HepG2 (cell line): ENCODE results near the gene ANKRD55. TPM values are rescaled to one million over a fixed set of nuclear protein-coding genes. Genes with fewer than 3 reads are reported as not detected.
A peak's percentile ranks its signal among the peaks of the same experiment; 100 is the strongest.

Experiments
- ATAC-seq: fragments of 200-7000 bp; cut with Tn5 transposase; 3 replicates; pipeline ENCODE4 v1.9.1; 2020; ENCODE audit warnings: mild to moderate bottlenecking, moderate library complexity
- BruUV-seq: library from RNA; stranded (reverse); fragments of 400-500 nt; replicated peaks from 2 replicates; lab custom pipeline; 2021; lab: Mats Ljungman, UMichigan
- CTCF ChIA-PET: fragments of 300-600 bp; formaldehyde crosslinking; extraction: SDS; loops from one replicate; lab custom pipeline; 2021; ENCODE audit warnings: low total read pairs, inconsistent platforms, low intra/inter-chr PET ratio; lab: Yijun Ruan, JAX
- POLR2A ChIA-PET: fragments of 350-600 bp; sonication (Branson Sonifier 250); formaldehyde crosslinking; loops from one replicate; lab custom pipeline; 2020; ENCODE audit warnings: antibody characterized with exemption, inconsistent platforms; lab: Yijun Ruan, JAX
- DNase-seq: peaks from one replicate; pipeline ENCODE4 v3.0.0-alpha.2; 2015; ENCODE audit warnings: low spot score
- FAIRE-seq: peaks from 3 replicates; lab custom pipeline; 2011; peaks lifted over from hg19 to GRCh38; lab: Jason Lieb, UNC
- H2AFZ ChIP-seq: one replicate; pipeline ENCODE4 v1.6.1; 2011; ENCODE audit warnings: low read length, inconsistent platforms
- H3K27ac ChIP-seq: fragments of 300-600 bp; 3 replicates; pipeline ENCODE4 v1.8.0; 2011; ENCODE audit warnings: mixed run types, mild to moderate bottlenecking, mixed read lengths, low read length, inconsistent platforms; ENCODE audit not compliant: insufficient read depth; ENCODE audit errors: extremely low read length
- H3K27me3 ChIP-seq, 2 experiments: fragments of 200-600 bp in 1 of 2; 2 replicates in 1 of 2; 3 replicates in 1 of 2; pipeline versions ENCODE4 v1.6.0 to v1.8.0; 2011; ENCODE audit warnings: low read length in 2 of 2, mild to moderate bottlenecking in 2 of 2, moderate library complexity in 2 of 2, inconsistent platforms in 1 of 2; ENCODE audit not compliant: insufficient read depth in 2 of 2, control insufficient read depth in 1 of 2
- H3K36me3 ChIP-seq, 2 experiments: fragments of 200-600 bp in 1 of 2; replicated peaks in 1 of 2; 2 replicates in 1 of 2; 3 replicates in 1 of 2; pipeline versions ENCODE4 v1.5.1 to v1.8.0; 2011; ENCODE audit warnings: low read length in 2 of 2, inconsistent platforms in 1 of 2; ENCODE audit not compliant: insufficient read depth in 2 of 2, control insufficient read depth in 1 of 2
- H3K4me1 ChIP-seq: 2 replicates; pipeline ENCODE4 v1.5.1; 2012; ENCODE audit warnings: low read length, inconsistent platforms; ENCODE audit not compliant: insufficient read depth
- H3K4me2 ChIP-seq: 2 replicates; pipeline ENCODE4 v1.6.0; 2011; ENCODE audit warnings: low read depth, low read length, inconsistent platforms
- H3K4me3 ChIP-seq, 3 experiments: fragments of 200-600 bp in 1 of 3; sonication (generic), shearing (Covaris generic) in 1 of 3; replicated peaks in 1 of 3; 2 replicates each; pipeline ENCODE4 v1.5.1; 2011 to 2016; ENCODE audit warnings: low read length in 3 of 3, inconsistent platforms in 2 of 3, low read depth in 2 of 3, mild to moderate bottlenecking in 2 of 3, control low read depth in 1 of 3, mixed read lengths in 1 of 3; ENCODE audit not compliant: insufficient read depth in 1 of 3
- H3K79me2 ChIP-seq: one replicate; pipeline ENCODE4 v1.6.1; 2011; ENCODE audit warnings: low read length, inconsistent platforms; ENCODE audit not compliant: insufficient read depth
- H3K9ac ChIP-seq: 2 replicates; pipeline ENCODE4 v1.6.0; 2011; ENCODE audit warnings: mild to moderate bottlenecking, low read depth, low read length, inconsistent platforms; ENCODE audit not compliant: insufficient read depth
- H3K9me3 ChIP-seq: 2 replicates; pipeline ENCODE4 v1.5.1; 2012; ENCODE audit warnings: mild to moderate bottlenecking, low read length
- H4K20me1 ChIP-seq: 2 replicates; pipeline ENCODE4 v1.6.0; 2011; ENCODE audit warnings: inconsistent platforms, mild to moderate bottlenecking, low read length, moderate library complexity; ENCODE audit not compliant: insufficient read depth
- MAFF ChIP-seq: IDR thresholded peaks from 2 replicates; pipeline ENCODE4 v1.6.1; 2011; ENCODE audit warnings: low read depth, low read length, improper control_type of control experiment
- MAFK ChIP-seq, 2 experiments: IDR thresholded peaks in 1 of 2; conservative IDR thresholded peaks in 1 of 2; 2 replicates each; pipeline ENCODE4 v1.6.1; 2011; ENCODE audit warnings: improper control_type of control experiment in 2 of 2, low read length in 2 of 2
- MXI1 ChIP-seq: IDR thresholded peaks from 3 replicates; pipeline ENCODE4 v1.6.1; 2012; ENCODE audit warnings: low read depth, low read length, inconsistent platforms, borderline replicate concordance
- NAIF1 ChIP-seq: sonication (generic); formaldehyde crosslinking; IDR thresholded peaks from 2 replicates; pipeline ENCODE4 v1.5.0; 2020; ENCODE audit warnings: mild to moderate bottlenecking, missing genetic modification reagents, borderline replicate concordance
- PRDM10 ChIP-seq: sonication (generic); formaldehyde crosslinking; IDR thresholded peaks from 2 replicates; pipeline ENCODE4 v1.4.0; 2020; ENCODE audit warnings: low read depth, missing genetic modification reagents
- ZNF234 ChIP-seq: sonication (generic); formaldehyde crosslinking; conservative IDR thresholded peaks from 2 replicates; pipeline ENCODE4 v1.5.1; 2020; ENCODE audit warnings: mild to moderate bottlenecking, missing genetic modification reagents
- ZNF44 ChIP-seq: sonication (generic); formaldehyde crosslinking; IDR thresholded peaks from 2 replicates; pipeline ENCODE4 v1.5.1; 2020; ENCODE audit warnings: mild to moderate bottlenecking, missing genetic modification reagents
- ZNF792 ChIP-seq: IDR thresholded peaks from 2 replicates; pipeline ENCODE4 v1.6.1; 2016
- WGBS: methylation state at CpG from one replicate; pipeline ENCODE4 v1.1.6; 2017; ENCODE audit warnings: low lambda C conversion rate; 5-methylcytosine and 5-hydroxymethylcytosine counted together
- in situ Hi-C: cut with HindIII; loops from 2 replicates; pipeline ENCODE4 v1.10.0; 2017; ENCODE audit warnings: low pct_unique_long_range_greater_than_20kb; ENCODE audit not compliant: extremely low pct_ligation_motif_present
- intact Hi-C: fragments of 100-400 bp; cut with micrococcal nuclease; formaldehyde crosslinking; loops from one replicate; pipeline ENCODE4 v1.10.0; 2022; ENCODE audit not compliant: unreplicated experiment
- polyA plus RNA-seq, 8 experiments: library from polyadenylated mRNA; depleted of rRNA in 3 of 8; stranded (reverse) in 7 of 8; unstranded in 1 of 8; fragments of >200 nt; fragmentation: Illumina TruSeq in 4 of 8; extraction: Trizol in 4 of 8; gene quantifications; 2 replicates each; pipeline versions ENCODE4 v1.2.1 to v1.2.3, GENCODE V29; 2011 to 2016; ENCODE audit warnings: low read depth in 4 of 8, missing spikeins in 1 of 8, mixed read lengths in 1 of 8; ENCODE audit not compliant: insufficient read depth in 1 of 8
- total RNA-seq, 5 experiments: library from RNA; depleted of rRNA; stranded (reverse); fragments of >200 nt; fragmentation: Illumina TruSeq; extraction: Trizol; gene quantifications; 2 replicates each; pipeline ENCODE4 v1.2.3, GENCODE V29; 2016; ENCODE audit warnings: low read depth in 1 of 5

ANKRD55 gene
- total and polyA plus RNA-seq, 2 of the 13 experiments (the other 11 are each of a cell fraction or from before 2014, with no cell fraction given): 0.11 to 0.28 TPM

GRCh38 chr5:56100439-56101176, 132.5 kb downstream of the ANKRD55 start:
- H4K20me1 ChIP-seq: no peaks in the 10 kb centered on the region
- FAIRE-seq (no peak), DNase-seq (no peak), ATAC-seq (no peak)
- in situ Hi-C loops: no loop called here
- H3K27me3 ChIP-seq: no peaks in the 10 kb centered on the region
- BruUV-seq: no TSS peak
- 76% methylated on average over 3 of the region's 3 CpGs for WGBS
- no peak overlapping the region for H3K4me2 ChIP-seq
- H2AFZ ChIP-seq: no peak overlapping the region
- H3K9ac ChIP-seq: no peak overlapping the region
- H3K36me3 ChIP-seq: no peaks in the 10 kb centered on the region
- peaks cover 70% of the 10 kb centered on the region for H3K4me1 ChIP-seq
- no peak overlapping the region for H3K27ac ChIP-seq
- no peak for TF ChIP-seq ZNF44 (CRISPR knock-in tag)
- TF ChIP-seq ZNF792 (CRISPR knock-in tag): no peak
- no peak for TF ChIP-seq MXI1
- no peak for TF ChIP-seq NAIF1 (CRISPR knock-in tag)
- TF ChIP-seq ZNF234 (CRISPR knock-in tag): no peak
- ChIA-PET POLR2A (interaction anchor here (0.6 to 1.7 kb wide), 2 partner anchors 23 to 112 kb away, joined by 3 to 8 read pairs; no protein-coding TSS in a partner anchor), CTCF (no interaction called here)
- no peak overlapping the region for H3K4me3 ChIP-seq
- no peaks in the 10 kb centered on the region for H3K9me3 ChIP-seq
- intact Hi-C loops: no loop called here
- no peaks in the 10 kb centered on the region for H3K79me2 ChIP-seq

GRCh38 chr5:56099346-56099745, 133.8 kb downstream of the ANKRD55 start:
- TF ChIP-seq MAFK (conservative IDR thresholded peaks at IDR 0.05 in 1 of 2, IDR thresholded peaks at IDR 0.05 in 1 of 2; ENCODE audit: low read length in 2 of 2) (peak; percentile 22 to 44; a peak in 3 of 4 replicates), PRDM10 (CRISPR knock-in tag) (no peak), MAFF (peak; percentile 47; the same call in 1 of the 2 replicates)
- DNase-seq (peak; percentile 39), ATAC-seq (no peak), FAIRE-seq (no peak)
- Histone ChIP-seq H3K4me1 (peaks cover 61% of the 10 kb centered on the region), H3K27ac (no peak overlapping the region), H3K36me3 (no peaks in the 10 kb centered on the region), H3K79me2 (no peaks in the 10 kb centered on the region), H3K4me3 (no peak overlapping the region), H3K27me3 (no peaks in the 10 kb centered on the region), H4K20me1 (no peaks in the 10 kb centered on the region), H2AFZ (no peak overlapping the region), H3K4me2 (no peak overlapping the region), H3K9ac (no peak overlapping the region), H3K9me3 (no peaks in the 10 kb centered on the region)
- ChIA-PET POLR2A (no interaction called here), CTCF (no interaction called here)
- WGBS: 97% methylated on average over 2 of the region's 2 CpGs
- in situ Hi-C loops (no loop called here), intact Hi-C loops (loop anchor here (5.0 kb wide), 1 partner anchor 107 kb away; the partner anchor contains the start of gene IL6ST)
- BruUV-seq: no TSS peak
